Caco-2 (cell line): ENCODE data around the gene TTC27. TPM values are rescaled to one million over a fixed set of nuclear protein-coding genes. Genes with fewer than 3 reads are reported as not detected.

Source experiments
- BruUV-seq: library from RNA; stranded (reverse); fragments of 400-500 nt; replicated peaks from 2 replicates; lab custom pipeline; 2021; lab: Mats Ljungman, UMichigan
- CTCF ChIA-PET: fragments of 300-600 bp; sonication (Branson Sonifier 250); formaldehyde crosslinking; loops from one replicate; lab custom pipeline; 2022; ENCODE audit warnings: antibody characterized with exemption; lab: Charles Lee
- POLR2A ChIA-PET: fragments of 300-600 bp; sonication (Branson Sonifier 250); formaldehyde crosslinking; loops from one replicate; lab custom pipeline; 2022; ENCODE audit warnings: antibody characterized with exemption; lab: Charles Lee
- DNase-seq, 2 experiments: peaks; one replicate each; pipeline versions ENCODE4 v3.0.0 to v3.0.0-alpha.2; 2020 to 2022
- H3K27me3 ChIP-seq: replicated peaks from 2 replicates; pipeline ENCODE4 v1.6.0; 2011; ENCODE audit warnings: low read length; ENCODE audit not compliant: control insufficient read depth, insufficient read depth
- H3K36me3 ChIP-seq: 2 replicates; pipeline ENCODE4 v1.5.1; 2011; ENCODE audit warnings: low read length; ENCODE audit not compliant: control insufficient read depth, insufficient read depth
- H3K4me1 ChIP-seq: fragments of 250-450 bp; sonication (Bioruptor Pico); 2 replicates; pipeline ENCODE4 v1.5.1; 2020; ENCODE audit warnings: mild to moderate bottlenecking
- H3K4me3 ChIP-seq: 2 replicates; pipeline ENCODE4 v1.5.1; 2011; ENCODE audit warnings: low read depth, mild to moderate bottlenecking, control low read depth, low read length
- H3K9me3 ChIP-seq: fragments of 250-450 bp; sonication (Bioruptor Pico); 2 replicates; pipeline ENCODE4 v1.5.1; 2020; ENCODE audit warnings: mild to moderate bottlenecking, moderate library complexity
- H3K27ac Mint-ChIP-seq: one replicate; pipeline ENCODE4 v1.8.0; 2022; ENCODE audit warnings: mixed read lengths; ENCODE audit not compliant: unreplicated experiment
- H3K27me3 Mint-ChIP-seq: one replicate; pipeline ENCODE4 v1.8.0; 2022; ENCODE audit warnings: mixed read lengths; ENCODE audit not compliant: insufficient read depth, unreplicated experiment
- H3K36me3 Mint-ChIP-seq: one replicate; pipeline ENCODE4 v1.8.0; 2022; ENCODE audit warnings: mild to moderate bottlenecking, mixed read lengths; ENCODE audit not compliant: insufficient read depth, unreplicated experiment
- H3K4me1 Mint-ChIP-seq: one replicate; pipeline ENCODE4 v1.8.0; 2022; ENCODE audit warnings: low read depth, mixed read lengths; ENCODE audit not compliant: unreplicated experiment
- H3K4me3 Mint-ChIP-seq: one replicate; pipeline ENCODE4 v1.8.0; 2022; ENCODE audit warnings: mild to moderate bottlenecking, moderate library complexity, mixed read lengths; ENCODE audit not compliant: unreplicated experiment
- H3K9me3 Mint-ChIP-seq: one replicate; pipeline ENCODE4 v1.8.0; 2022; ENCODE audit warnings: mixed read lengths; ENCODE audit not compliant: unreplicated experiment
- intact Hi-C: fragments of 100-400 bp; cut with micrococcal nuclease; formaldehyde crosslinking; loops from one replicate; pipeline ENCODE4 v1.10.0; 2022; ENCODE audit not compliant: unreplicated experiment
- total RNA-seq: library from RNA; stranded (reverse); gene quantifications from 2 replicates; pipeline ENCODE4 v1.2.3, GENCODE V29; 2022
- TF ChIP-seq, protein P1 (sequence below), 2 experiments: fragments of 200-600 bp in 1 of 2; IDR thresholded peaks; 1 replicate in 1 of 2; 2 replicates in 1 of 2; pipeline versions ENCODE4 v1.5.1 to v1.8.0; 2011 to 2022; ENCODE audit warnings: antibody characterized with exemption in 1 of 2, control low read depth in 1 of 2, inconsistent platforms in 1 of 2, low read depth in 1 of 2, low read length in 1 of 2, mild to moderate bottlenecking in 1 of 2, moderate library complexity in 1 of 2; ENCODE audit not compliant: insufficient read depth in 1 of 2, severe bottlenecking in 1 of 2, unreplicated experiment in 1 of 2

Gene TTC27
- total RNA-seq, 1 experiment from 2014 or later = 20.6 TPM

DNA sequence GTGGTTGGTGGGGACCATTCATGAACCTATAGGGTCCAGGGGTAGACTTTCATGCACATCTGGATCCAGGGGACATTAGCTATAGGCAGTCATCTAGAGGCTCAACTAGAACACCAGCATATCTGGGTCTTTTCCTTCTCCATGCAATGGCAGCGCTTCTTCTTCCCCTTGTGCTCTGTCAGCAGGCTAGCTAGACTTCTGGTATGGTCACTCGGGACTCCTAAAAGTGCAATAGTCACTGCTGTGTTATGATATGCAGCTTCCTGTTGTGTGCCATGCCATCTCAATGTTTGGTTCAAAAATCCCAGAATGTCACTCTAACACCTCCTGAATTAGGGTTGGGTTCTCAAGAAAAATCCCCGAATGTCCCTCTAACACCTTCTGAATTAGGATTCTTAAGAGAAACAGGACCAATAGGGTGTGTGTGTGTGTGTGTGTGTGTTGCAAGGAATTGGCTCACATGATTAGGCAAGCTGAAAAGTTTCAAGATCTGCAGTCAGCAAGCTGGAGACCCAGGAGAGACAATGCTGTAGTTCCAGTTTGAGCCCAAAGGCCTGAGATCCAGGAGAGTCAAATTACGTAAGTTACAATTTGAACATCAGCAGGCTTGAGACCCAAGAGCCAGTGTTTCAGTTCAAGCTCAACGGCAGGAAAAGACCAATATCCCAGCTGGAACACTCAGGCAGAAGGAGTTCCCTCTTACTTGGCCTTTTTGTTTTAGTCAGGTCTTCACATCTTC lies 221.8 kb downstream of the TTC27 start:
- no peak for DNase-seq
- Histone ChIP-seq H3K9me3 (peaks cover 6% of the 10 kb centered on the region; the same call in 1 of the 2 replicates), H3K4me1 (no peaks in the 10 kb centered on the region), H3K36me3 (no peaks in the 10 kb centered on the region), H3K27me3 (no peaks in the 10 kb centered on the region), H3K4me3 (no peak overlapping the region)
- BruUV-seq = no TSS peak
- H3K27ac Mint-ChIP-seq = no peak overlapping the region
- no peaks in the 10 kb centered on the region for H3K27me3 Mint-ChIP-seq
- intact Hi-C loops = no loop called here
- ChIA-PET POLR2A (no interaction called here), CTCF (no interaction called here)
- H3K36me3 Mint-ChIP-seq = no peaks in the 10 kb centered on the region
- TF ChIP-seq, protein P1, sequence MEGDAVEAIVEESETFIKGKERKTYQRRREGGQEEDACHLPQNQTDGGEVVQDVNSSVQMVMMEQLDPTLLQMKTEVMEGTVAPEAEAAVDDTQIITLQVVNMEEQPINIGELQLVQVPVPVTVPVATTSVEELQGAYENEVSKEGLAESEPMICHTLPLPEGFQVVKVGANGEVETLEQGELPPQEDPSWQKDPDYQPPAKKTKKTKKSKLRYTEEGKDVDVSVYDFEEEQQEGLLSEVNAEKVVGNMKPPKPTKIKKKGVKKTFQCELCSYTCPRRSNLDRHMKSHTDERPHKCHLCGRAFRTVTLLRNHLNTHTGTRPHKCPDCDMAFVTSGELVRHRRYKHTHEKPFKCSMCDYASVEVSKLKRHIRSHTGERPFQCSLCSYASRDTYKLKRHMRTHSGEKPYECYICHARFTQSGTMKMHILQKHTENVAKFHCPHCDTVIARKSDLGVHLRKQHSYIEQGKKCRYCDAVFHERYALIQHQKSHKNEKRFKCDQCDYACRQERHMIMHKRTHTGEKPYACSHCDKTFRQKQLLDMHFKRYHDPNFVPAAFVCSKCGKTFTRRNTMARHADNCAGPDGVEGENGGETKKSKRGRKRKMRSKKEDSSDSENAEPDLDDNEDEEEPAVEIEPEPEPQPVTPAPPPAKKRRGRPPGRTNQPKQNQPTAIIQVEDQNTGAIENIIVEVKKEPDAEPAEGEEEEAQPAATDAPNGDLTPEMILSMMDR (IDR thresholded peaks at IDR 0.05; ENCODE audit: insufficient read depth in 1 of 2, low read depth in 1 of 2, low read length in 1 of 2, severe bottlenecking in 1 of 2, unreplicated experiment in 1 of 2) = no peak
- no peaks in the 10 kb centered on the region for H3K4me1 Mint-ChIP-seq
- H3K4me3 Mint-ChIP-seq = no peak overlapping the region
- peaks cover 14% of the 10 kb centered on the region for H3K9me3 Mint-ChIP-seq

DNA sequence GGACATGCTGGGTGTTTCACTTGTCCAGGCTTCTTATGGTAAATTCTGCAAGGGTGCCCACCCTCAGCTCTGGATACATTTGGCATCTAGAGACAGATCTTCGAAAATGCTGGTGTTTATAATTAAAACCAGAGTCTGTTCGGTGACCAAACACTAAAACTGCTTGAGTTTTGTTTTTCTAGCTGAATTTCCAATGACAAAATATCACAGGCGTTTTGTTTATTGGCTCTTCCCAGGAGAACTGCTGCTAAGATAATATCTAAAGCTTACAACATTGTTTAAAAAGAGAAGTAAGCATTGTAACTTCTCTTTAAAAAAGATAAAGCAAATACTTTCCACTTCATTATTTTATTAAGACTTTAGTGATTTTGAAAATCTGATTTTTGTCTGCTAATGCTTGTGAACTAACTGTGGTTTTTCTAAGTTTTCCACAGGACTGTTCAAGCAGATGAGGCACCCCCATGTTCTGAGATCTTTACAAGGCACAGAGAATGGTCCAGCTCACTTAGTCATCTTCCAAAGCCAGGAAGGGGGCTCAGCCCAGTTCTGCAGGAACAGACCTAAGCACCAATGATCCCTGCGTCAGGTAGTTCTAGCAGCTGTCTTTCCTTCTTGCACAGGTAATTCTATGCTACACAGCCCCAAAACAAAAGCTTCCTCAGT lies 224.1 kb downstream of the TTC27 start:
- no peak overlapping the region for H3K4me3 Mint-ChIP-seq
- POLR2A ChIA-PET = no interaction called here
- no peaks in the 10 kb centered on the region for H3K36me3 Mint-ChIP-seq
- Histone ChIP-seq H3K4me1 (no peaks in the 10 kb centered on the region), H3K36me3 (no peaks in the 10 kb centered on the region), H3K4me3 (no peak overlapping the region), H3K27me3 (no peaks in the 10 kb centered on the region), H3K9me3 (no peaks in the 10 kb centered on the region)
- DNase-seq = no peak
- no peaks in the 10 kb centered on the region for H3K9me3 Mint-ChIP-seq
- H3K4me1 Mint-ChIP-seq = no peaks in the 10 kb centered on the region
- H3K27ac Mint-ChIP-seq = no peak overlapping the region
- intact Hi-C loops = no loop called here
- TF ChIP-seq, protein P1 (IDR thresholded peaks at IDR 0.05; ENCODE audit: insufficient read depth in 1 of 2, low read depth in 1 of 2, low read length in 1 of 2, severe bottlenecking in 1 of 2, unreplicated experiment in 1 of 2) = no peak
- CTCF ChIA-PET = interaction anchor here (0.7 kb wide), 1 partner anchor 149 kb away, joined by 3 read pairs; no protein-coding TSS in a partner anchor
- no TSS peak for BruUV-seq
- H3K27me3 Mint-ChIP-seq = no peaks in the 10 kb centered on the region

DNA sequence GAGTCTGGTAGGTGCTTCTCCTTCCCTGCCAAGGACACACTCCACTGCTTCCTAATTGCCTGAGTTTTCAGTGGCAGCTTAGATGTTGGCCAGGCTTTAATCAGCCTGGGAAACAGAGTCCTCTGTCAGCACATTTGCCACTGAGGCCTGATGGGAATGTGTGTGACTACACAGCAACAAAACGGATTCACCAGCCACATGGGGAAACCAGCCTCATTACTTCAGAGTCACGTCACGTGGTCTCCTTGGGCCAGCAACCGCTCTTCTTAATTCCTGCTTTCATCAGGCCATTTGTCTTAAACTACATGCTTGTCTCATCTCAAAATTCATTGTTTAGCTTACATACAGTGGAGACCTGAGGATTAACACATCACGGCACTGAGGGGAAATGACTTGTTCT lies 225.0 kb downstream of the TTC27 start:
- no peaks in the 10 kb centered on the region for H3K9me3 Mint-ChIP-seq

More for the DNA sequence above, 225.0 kb downstream of the TTC27 start:
- POLR2A ChIA-PET = no interaction called here
- Histone ChIP-seq H3K27me3 (no peaks in the 10 kb centered on the region), H3K4me3 (no peak overlapping the region), H3K36me3 (no peaks in the 10 kb centered on the region), H3K4me1 (no peaks in the 10 kb centered on the region), H3K9me3 (no peaks in the 10 kb centered on the region)
- Mint-ChIP-seq H3K27ac (no peak overlapping the region), H3K27me3 (no peaks in the 10 kb centered on the region), H3K36me3 (no peaks in the 10 kb centered on the region), H3K4me3 (no peak overlapping the region), H3K4me1 (no peaks in the 10 kb centered on the region)
- intact Hi-C loops = no loop called here
- DNase-seq = no peak
- CTCF ChIA-PET = no interaction called here
- TF ChIP-seq, protein P1 (IDR thresholded peaks at IDR 0.05; ENCODE audit: insufficient read depth in 1 of 2, low read depth in 1 of 2, low read length in 1 of 2, severe bottlenecking in 1 of 2, unreplicated experiment in 1 of 2) = no peak
- no TSS peak for BruUV-seq
